NCI-H1930 (cell line): Measurements from ENCODE around the gene ZDHHC24.

Experiments used
- DNase-seq, 2 experiments: peaks; one replicate each; lab custom pipeline; 2025; lab: John Stamatoyannopoulos, UW

Gene ZDHHC24

DNA sequence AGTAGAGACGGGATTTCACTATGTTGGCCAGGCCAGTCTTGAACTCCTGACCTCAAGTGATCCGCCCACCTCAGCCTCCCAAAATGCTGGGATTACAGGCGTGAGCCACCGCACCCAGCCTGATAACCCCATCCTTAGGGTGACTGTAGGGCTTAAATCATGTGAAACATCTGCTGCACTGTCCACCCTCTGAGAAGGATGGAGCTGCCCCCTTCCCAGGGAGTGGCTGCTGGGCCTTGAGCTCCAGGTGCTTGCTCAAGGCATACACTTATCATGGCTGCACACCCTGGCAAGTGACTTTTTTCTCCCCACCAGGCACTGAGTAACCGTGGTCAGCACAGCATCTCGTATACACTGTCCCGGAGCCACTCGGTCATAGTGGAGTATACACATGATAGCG is 73.8 kb downstream of the ZDHHC24 start:
- no peak for DNase-seq

DNA sequence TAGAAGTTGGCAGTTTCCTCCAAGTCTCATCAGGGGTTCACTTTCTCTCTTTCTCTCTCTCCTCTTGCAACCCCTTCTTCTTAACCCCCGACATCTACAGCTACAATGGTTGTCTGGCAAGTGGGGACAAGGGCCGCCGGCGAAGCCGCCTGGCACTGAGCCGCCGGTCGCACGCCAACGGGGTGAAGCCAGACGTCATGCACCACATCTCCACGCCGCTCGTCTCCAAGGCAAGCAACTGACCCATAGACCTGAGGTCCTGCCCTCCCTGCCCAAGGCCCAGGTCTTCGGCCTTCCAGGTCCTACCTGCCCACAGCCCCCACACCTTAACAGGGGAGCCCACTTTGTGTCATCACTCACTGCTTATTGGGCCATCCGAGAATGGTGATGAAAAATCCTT is 74.7 kb downstream of the ZDHHC24 start:
- DNase-seq = no peak
